Psoas muscle (tissue), 8 donors: ENCODE results near the gene C12orf43. TPM values are rescaled to one million over a fixed set of nuclear protein-coding genes. Genes with fewer than 3 reads are reported as not detected.

Experiments used
- ATAC-seq, 4 donors: fragments of 200-7000 bp; cut with Tn5 transposase; one replicate each; pipeline ENCODE4 v1.9.1; 2020; ENCODE audit warnings: moderate library complexity in 3 of 4, mild to moderate bottlenecking in 2 of 4
- DNase-seq, 2 donors: peaks; one replicate each; pipeline ENCODE4 v3.0.0-alpha.2; 2020
- H3K27ac ChIP-seq: fragments of 200-600 bp; one replicate; pipeline ENCODE4 v1.8.0; 2022
- H3K27me3 ChIP-seq, 3 donors: fragments of 200-600 bp in 1 of 3; one replicate each; pipeline versions ENCODE4 v1.6.1 to v1.8.0; 2013 to 2022; ENCODE audit warnings: low read length in 2 of 3, mild to moderate bottlenecking in 2 of 3, moderate library complexity in 1 of 3; ENCODE audit not compliant: insufficient read depth in 3 of 3
- H3K36me3 ChIP-seq, 2 donors: fragments of 200-600 bp in 1 of 2; one replicate each; pipeline versions ENCODE4 v1.6.1 to v1.8.0; 2013 to 2022; ENCODE audit warnings: low read depth in 1 of 2, mild to moderate bottlenecking in 1 of 2, moderate library complexity in 1 of 2; ENCODE audit not compliant: insufficient read depth in 1 of 2
- H3K4me1 ChIP-seq: fragments of 200-600 bp; one replicate; pipeline ENCODE4 v1.8.0; 2022
- H3K4me3 ChIP-seq: fragments of 200-600 bp; one replicate; pipeline ENCODE4 v1.8.0; 2022; ENCODE audit warnings: mild to moderate bottlenecking
- H3K9me3 ChIP-seq: fragments of 200-600 bp; one replicate; pipeline ENCODE4 v1.8.0; 2022
- WGBS, 3 donors: extraction: QIAGEN DNeasy Blood & Tissue Kit; methylation state at CpG; one replicate each; pipeline versions ENCODE4 v1.1.6 to v1.1.7; 2013; 5-methylcytosine and 5-hydroxymethylcytosine counted together
- intact Hi-C, 2 donors: fragments of 100-400 bp; cut with DNase I; formaldehyde crosslinking; loops; one replicate each; pipeline versions ENCODE4 v1.11.0 to v1.14.2; 2022
- polyA plus RNA-seq, 3 donors: library from polyadenylated mRNA; stranded (reverse); fragments of 200-250 nt; gene quantifications; one replicate each; pipeline ENCODE4 v1.2.3, GENCODE V29; 2013
- total RNA-seq, 4 donors: library from RNA; stranded (reverse); fragmentation: NEBNext Ultra II Directional in 2 of 4; extraction: Animal tissue kit (Norgen Biotek cat#: 25700) in 2 of 4; gene quantifications; one replicate each; pipeline versions ENCODE4 v1.2.1 to v1.2.4, GENCODE V29; 2021 to 2023
- TF ChIP-seq, protein P1 (sequence below): fragments of 200-600 bp; IDR thresholded peaks from one replicate; pipeline ENCODE4 v1.8.0; 2022; ENCODE audit warnings: antibody characterized with exemption
- donor health status: healthy with polysubstance abuse.
- donor health status: DM: no; HTN: no; CAD: no; lungs with moderate emphysema.
- donor health status: Bipolar disorder and iron deficiency.
- donor health status: healthy.
- donor health status: DM: yes; HTN: yes; CAD: no.
- donor health status: DM: no; HTN: no; CAD: no.
- donor health status: DM: no; HTN: no; CAD: no.
- donor health status: DM: yes; HTN: yes; CAD: no.

The C12orf43 gene
- total and polyA plus RNA-seq, 7 donors: 5.0 to 19.4 (median 8.0) TPM

- ATAC-seq (no peak), DNase-seq (no peak)
- no peaks in the 10 kb centered on the region for H3K27me3 ChIP-seq
- TF ChIP-seq, protein P1, sequence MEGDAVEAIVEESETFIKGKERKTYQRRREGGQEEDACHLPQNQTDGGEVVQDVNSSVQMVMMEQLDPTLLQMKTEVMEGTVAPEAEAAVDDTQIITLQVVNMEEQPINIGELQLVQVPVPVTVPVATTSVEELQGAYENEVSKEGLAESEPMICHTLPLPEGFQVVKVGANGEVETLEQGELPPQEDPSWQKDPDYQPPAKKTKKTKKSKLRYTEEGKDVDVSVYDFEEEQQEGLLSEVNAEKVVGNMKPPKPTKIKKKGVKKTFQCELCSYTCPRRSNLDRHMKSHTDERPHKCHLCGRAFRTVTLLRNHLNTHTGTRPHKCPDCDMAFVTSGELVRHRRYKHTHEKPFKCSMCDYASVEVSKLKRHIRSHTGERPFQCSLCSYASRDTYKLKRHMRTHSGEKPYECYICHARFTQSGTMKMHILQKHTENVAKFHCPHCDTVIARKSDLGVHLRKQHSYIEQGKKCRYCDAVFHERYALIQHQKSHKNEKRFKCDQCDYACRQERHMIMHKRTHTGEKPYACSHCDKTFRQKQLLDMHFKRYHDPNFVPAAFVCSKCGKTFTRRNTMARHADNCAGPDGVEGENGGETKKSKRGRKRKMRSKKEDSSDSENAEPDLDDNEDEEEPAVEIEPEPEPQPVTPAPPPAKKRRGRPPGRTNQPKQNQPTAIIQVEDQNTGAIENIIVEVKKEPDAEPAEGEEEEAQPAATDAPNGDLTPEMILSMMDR: no peak
- H3K4me3 ChIP-seq: no peak overlapping the region
- H3K36me3 ChIP-seq: no peaks in the 10 kb centered on the region
- no peaks in the 10 kb centered on the region for H3K9me3 ChIP-seq
- intact Hi-C loops: no loop called here
- H3K27ac ChIP-seq: no peak overlapping the region
- 78 to 93% (median 88%) methylated on average over 2 of the region's 2 CpGs for WGBS, 3 donors
- H3K4me1 ChIP-seq: no peaks in the 10 kb centered on the region
Observed at GRCh38 chr12:120962532-120963020, 53.7 kb downstream of the C12orf43 start.

- Histone ChIP-seq H3K27me3 (no peaks in the 10 kb centered on the region), H3K27ac (no peak overlapping the region), H3K4me3 (no peak overlapping the region), H3K36me3 (no peaks in the 10 kb centered on the region), H3K4me1 (no peaks in the 10 kb centered on the region), H3K9me3 (no peaks in the 10 kb centered on the region)
- ATAC-seq (no peak), DNase-seq (peak in 1 of 2 donors; percentile 33)
- TF ChIP-seq, protein P1: no peak
- intact Hi-C loops: no loop called here
- WGBS, 3 donors: 62 to 67% (median 67%) methylated on average over 17 of the region's 17 CpGs
Observed at GRCh38 chr12:120961604-120962531, 54.4 kb downstream of the C12orf43 start.

GRCh38 chr12:120960657-120961056 is 55.6 kb downstream of the C12orf43 start:
- no peaks in the 10 kb centered on the region for H3K9me3 ChIP-seq
- H3K4me3 ChIP-seq: no peak overlapping the region
- no peak for DNase-seq
- intact Hi-C loops: no loop called here
- no peaks in the 10 kb centered on the region for H3K27me3 ChIP-seq
- ATAC-seq: no peak
- no peaks in the 10 kb centered on the region for H3K4me1 ChIP-seq
- 66 to 81% (median 78%) methylated on average over 7 of the region's 7 CpGs for WGBS, 3 donors
- no peak overlapping the region for H3K27ac ChIP-seq
- TF ChIP-seq, protein P1: no peak
- no peaks in the 10 kb centered on the region for H3K36me3 ChIP-seq

DNA sequence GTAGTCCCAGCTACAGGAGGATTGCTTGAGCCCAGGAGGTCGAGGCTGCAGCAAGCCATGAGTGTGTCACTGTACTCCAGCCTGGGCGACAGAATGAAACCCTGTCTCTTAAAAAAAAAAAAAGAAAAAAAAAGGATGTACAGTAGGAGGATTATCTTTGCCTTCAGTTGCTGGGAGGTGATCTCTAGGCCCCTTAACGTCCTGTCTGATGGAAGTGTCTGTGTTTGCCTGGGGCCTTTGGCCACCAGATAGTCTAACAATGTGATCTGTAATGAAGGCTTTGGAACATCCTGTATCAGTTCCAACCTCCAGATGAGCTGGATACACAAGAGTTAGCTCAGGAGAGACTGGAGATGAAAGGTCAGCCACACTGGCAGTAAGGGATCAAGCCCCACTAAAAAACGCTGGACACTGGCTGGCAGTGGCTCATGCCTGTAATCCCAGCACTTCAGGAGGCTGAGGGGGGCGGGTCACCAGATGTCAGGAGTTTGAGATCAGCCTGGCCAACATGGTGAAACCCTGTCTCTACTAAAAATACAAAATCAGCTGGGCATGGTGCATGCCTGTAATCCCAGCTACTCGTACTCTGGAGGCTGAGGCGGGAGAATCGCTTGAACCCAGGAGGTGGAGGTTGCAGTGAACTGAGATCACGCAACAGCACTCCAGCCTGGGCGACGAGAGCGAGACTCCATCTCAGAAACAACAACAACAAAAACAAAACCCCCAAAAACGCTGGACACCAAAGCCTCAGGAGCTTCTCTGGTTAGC is 57.0 kb downstream of the C12orf43 start:
- Histone ChIP-seq H3K36me3 (no peaks in the 10 kb centered on the region), H3K9me3 (no peaks in the 10 kb centered on the region), H3K27ac (no peak overlapping the region), H3K27me3 (no peaks in the 10 kb centered on the region), H3K4me3 (no peak overlapping the region), H3K4me1 (no peaks in the 10 kb centered on the region)
- TF ChIP-seq, protein P1: no peak
- 68 to 71% (median 70%) methylated on average over 13 of the region's 13 CpGs for WGBS, 3 donors
- ATAC-seq (no peak), DNase-seq (no peak)
- intact Hi-C loops: no loop called here
